D721Med (cell line): Measurements from ENCODE around the gene NCAM1.
"Not testable (repeated sequence)": the region's sequence is repeated elsewhere in the genome, so short reads cannot be mapped to it uniquely, and the experiment has no call there.

Experiments used
- DNase-seq: peaks from one replicate; pipeline ENCODE4 v3.0.0; 2011; ENCODE audit warnings: low spot score; ENCODE audit not compliant: insufficient read length
- FAIRE-seq: peaks from 2 replicates; lab custom pipeline; 2011; peaks lifted over from hg19 to GRCh38; lab: Jason Lieb, UNC
- CTCF ChIP-seq: IDR thresholded peaks from 2 replicates; pipeline ENCODE4 v1.5.1; 2012; ENCODE audit warnings: mild to moderate bottlenecking, control low read depth; ENCODE audit not compliant: insufficient read depth; ENCODE audit errors: missing control alignments

NCAM1 gene

GRCh38 chr11:113293936-113294335 lies 332.7 kb downstream of the NCAM1 start:
- FAIRE-seq (no peak), DNase-seq (no peak)
- TF ChIP-seq CTCF, result no peak

- no peak for DNase-seq
- TF ChIP-seq CTCF, result no peak
- no peak for FAIRE-seq
These were observed 334.8 kb downstream of the NCAM1 start for GRCh38 chr11:113295993-113296392.

- no peak for FAIRE-seq
- DNase-seq, result no peak
- TF ChIP-seq CTCF, result no peak
These were observed 335.4 kb downstream of the NCAM1 start for GRCh38 chr11:113296447-113297205.

GRCh38 chr11:113298496-113298895 lies 337.3 kb downstream of the NCAM1 start:
- DNase-seq, FAIRE-seq: not testable (repeated sequence)

DNA sequence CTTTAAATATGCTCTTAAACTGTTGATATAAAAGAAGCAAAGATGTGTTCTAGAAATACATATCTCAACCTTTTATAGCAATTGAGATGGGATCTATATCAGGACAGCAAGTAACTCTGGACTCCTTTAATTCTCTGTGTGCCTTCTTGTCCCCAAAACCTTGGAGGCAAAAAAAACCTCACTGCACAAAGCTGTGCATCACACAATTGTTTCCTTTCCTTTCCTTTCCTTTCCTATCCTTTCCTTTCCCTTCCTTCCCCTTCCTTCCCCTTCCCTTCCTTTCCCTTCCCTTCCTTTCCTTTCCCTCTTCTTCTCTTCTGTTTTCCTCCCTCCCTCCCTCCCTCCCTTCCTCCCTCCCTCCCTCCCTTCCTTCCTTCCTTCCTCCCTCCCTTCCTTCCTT lies 343.7 kb downstream of the NCAM1 start:
- TF ChIP-seq CTCF, result no peak

DNA sequence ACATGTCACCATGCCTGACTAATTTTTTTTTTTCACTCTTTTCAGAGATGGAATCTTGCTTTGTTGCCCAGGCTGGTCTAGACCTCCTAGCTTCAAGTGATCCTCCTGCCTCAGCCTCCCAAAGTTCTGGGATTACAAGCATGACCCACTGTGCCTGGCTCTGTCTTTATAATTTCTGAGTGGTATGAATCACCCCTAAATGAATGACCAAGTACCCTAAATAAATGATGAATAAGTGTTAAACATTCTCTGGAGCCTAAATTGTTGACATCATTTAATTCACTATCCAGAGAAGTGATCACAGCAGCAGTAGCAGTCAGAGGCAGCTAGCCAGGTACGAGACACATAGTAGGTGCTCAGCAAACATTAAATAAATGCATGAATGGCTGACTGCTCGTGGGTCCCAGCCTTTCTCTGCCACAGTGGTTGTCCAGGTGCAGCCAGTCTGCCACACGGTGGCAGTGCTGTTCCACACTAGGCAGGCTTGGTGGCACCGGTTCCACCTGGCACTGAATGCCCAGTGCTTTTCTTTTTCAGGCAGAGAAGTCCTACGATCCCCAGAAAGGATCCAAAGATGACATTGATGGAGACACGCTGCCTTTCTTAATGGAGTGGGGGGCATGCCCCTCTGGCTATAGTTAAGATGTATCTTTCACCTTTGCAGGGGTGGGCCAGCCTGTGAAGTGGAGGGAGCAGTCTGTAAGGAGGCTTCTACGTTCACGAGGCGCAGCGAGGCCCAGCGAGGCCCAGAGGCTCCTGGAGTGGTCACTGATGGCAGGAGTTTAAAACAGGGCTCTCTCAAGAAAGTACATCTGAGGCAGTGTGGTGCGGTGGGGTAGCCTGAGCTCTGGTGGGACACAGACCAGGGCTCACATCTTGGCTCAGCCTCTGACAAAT lies 344.5 kb downstream of the NCAM1 start:
- FAIRE-seq (peak; percentile 29), DNase-seq (peak; percentile 43)
- peak; percentile 99 for TF ChIP-seq CTCF

More for the DNA sequence above, 343.7 kb downstream of the NCAM1 start:
- DNase-seq (no peak), FAIRE-seq (no peak)

DNA sequence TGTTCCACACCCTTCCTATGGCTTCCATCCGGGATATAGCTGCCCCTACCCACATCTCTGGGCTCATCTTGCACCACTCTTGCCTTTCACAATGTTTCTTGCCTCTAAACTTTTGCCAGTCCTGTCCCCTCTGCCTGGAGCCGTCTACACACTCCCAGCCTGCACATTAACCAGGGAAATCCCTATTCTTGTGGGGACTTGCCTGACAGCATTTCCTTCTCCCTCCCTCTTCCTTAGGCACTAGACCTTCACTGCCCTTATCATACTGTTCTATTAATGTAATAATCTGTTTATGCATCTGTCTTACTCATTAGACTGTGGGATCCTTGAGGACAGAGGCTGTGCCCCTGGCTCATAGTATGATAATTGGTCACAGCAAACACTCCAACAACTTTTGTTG lies 347.4 kb downstream of the NCAM1 start:
- no peak for FAIRE-seq
- no peak for DNase-seq
- TF ChIP-seq CTCF, result no peak
